Peyer's patch (tissue), 4 donors: ENCODE measurements around the gene PRSS56. TPM values are rescaled to one million over a fixed set of nuclear protein-coding genes. Genes with fewer than 3 reads are reported as not detected.

Experiments used
- DNase-seq, 3 donors: peaks; one replicate each; pipeline ENCODE4 v3.0.0-alpha.2; 2017 to 2019
- H3K27ac ChIP-seq, 4 donors: fragments of 200-600 bp; sonication (generic); one replicate each; pipeline ENCODE4 v1.5.1; 2016 to 2019
- H3K27me3 ChIP-seq, 2 donors: fragments of 200-600 bp; sonication (generic); one replicate each; pipeline ENCODE4 v1.5.1; 2019
- H3K36me3 ChIP-seq, 3 donors: fragments of 200-600 bp; sonication (generic); one replicate each; pipeline ENCODE4 v1.5.1; 2016 to 2019
- H3K4me1 ChIP-seq, 4 donors: fragments of 200-600 bp; sonication (generic); one replicate each; pipeline ENCODE4 v1.5.1; 2016 to 2019
- H3K4me3 ChIP-seq, 4 donors: fragments of 200-600 bp; sonication (generic); 1 replicate in 3 of 4; 2 replicates in 1 of 4; pipeline ENCODE4 v1.5.1; 2016 to 2019; ENCODE audit warnings: mild to moderate bottlenecking in 1 of 4
- H3K9me3 ChIP-seq, 4 donors: fragments of 200-600 bp; sonication (generic); one replicate each; pipeline ENCODE4 v1.5.1; 2016 to 2019; ENCODE audit warnings: mild to moderate bottlenecking in 1 of 4
- CTCF ChIP-seq, 6 experiments: fragments of 450-650 bp in 4 of 6; fragments of 200-600 bp in 2 of 6; sonication (generic) in 1 of 6; IDR thresholded peaks; one replicate each; pipeline ENCODE4 v1.5.1; 2017 to 2019; ENCODE audit warnings: antibody characterized with exemption in 6 of 6, mild to moderate bottlenecking in 3 of 6, moderate library complexity in 1 of 6
- POLR2A ChIP-seq, 2 donors: fragments of 450-650 bp; IDR thresholded peaks; one replicate each; pipeline ENCODE4 v1.5.1; 2017; ENCODE audit warnings: antibody characterized with exemption in 2 of 2, mild to moderate bottlenecking in 2 of 2, moderate library complexity in 2 of 2
- total RNA-seq, 4 donors: library from RNA; depleted of rRNA; stranded (reverse); fragments of >200 nt; gene quantifications; one replicate each; pipeline ENCODE4 v1.1.0, GENCODE V29; 2016

The PRSS56 gene
- total RNA-seq, 4 donors from 2014 or later: not detected

GRCh38 chr2:232492963-232493700, 27.1 kb upstream of the PRSS56 start:
- Histone ChIP-seq H3K36me3 (no peaks in the 10 kb centered on the region), H3K4me1 (no peaks in the 10 kb centered on the region), H3K27me3 (no peaks in the 10 kb centered on the region), H3K9me3 (no peaks in the 10 kb centered on the region), H3K27ac (no peak overlapping the region), H3K4me3 (no peak overlapping the region)
- TF ChIP-seq CTCF (IDR thresholded peaks at IDR 0.05) (no peak), POLR2A (IDR thresholded peaks at IDR 0.05) (no peak)
- no peak for DNase-seq

- no peaks in the 10 kb centered on the region for H3K4me1 ChIP-seq
- H3K9me3 ChIP-seq: no peaks in the 10 kb centered on the region
- DNase-seq: no peak
- TF ChIP-seq POLR2A (IDR thresholded peaks at IDR 0.05): no peak
- TF ChIP-seq CTCF (IDR thresholded peaks at IDR 0.05): no peak
- no peaks in the 10 kb centered on the region for H3K27me3 ChIP-seq
- no peak overlapping the region for H3K4me3 ChIP-seq
- H3K36me3 ChIP-seq: no peaks in the 10 kb centered on the region
- H3K27ac ChIP-seq: no peak overlapping the region
These were observed 26.3 kb upstream of the PRSS56 start for GRCh38 chr2:232493701-232494474.

GRCh38 chr2:232494542-232494941, 25.6 kb upstream of the PRSS56 start:
- H3K9me3 ChIP-seq: no peaks in the 10 kb centered on the region
- TF ChIP-seq CTCF (IDR thresholded peaks at IDR 0.05) (no peak), POLR2A (IDR thresholded peaks at IDR 0.05) (no peak)
- H3K4me1 ChIP-seq: no peaks in the 10 kb centered on the region
- H3K4me3 ChIP-seq: no peak overlapping the region
- no peaks in the 10 kb centered on the region for H3K27me3 ChIP-seq
- H3K36me3 ChIP-seq: no peaks in the 10 kb centered on the region
- no peak for DNase-seq
- H3K27ac ChIP-seq: no peak overlapping the region

- DNase-seq: no peak
- H3K9me3 ChIP-seq: no peaks in the 10 kb centered on the region
- no peaks in the 10 kb centered on the region for H3K27me3 ChIP-seq
- TF ChIP-seq POLR2A (IDR thresholded peaks at IDR 0.05) (no peak), CTCF (IDR thresholded peaks at IDR 0.05) (no peak)
- H3K36me3 ChIP-seq: no peaks in the 10 kb centered on the region
- H3K4me3 ChIP-seq: no peak overlapping the region
- no peak overlapping the region for H3K27ac ChIP-seq
- H3K4me1 ChIP-seq: no peaks in the 10 kb centered on the region
These were observed 24.9 kb upstream of the PRSS56 start for GRCh38 chr2:232495292-232495691.

GRCh38 chr2:232496501-232497270, 23.5 kb upstream of the PRSS56 start:
- TF ChIP-seq CTCF (IDR thresholded peaks at IDR 0.05) (no peak), POLR2A (IDR thresholded peaks at IDR 0.05) (no peak)
- H3K27me3 ChIP-seq: no peaks in the 10 kb centered on the region

More at GRCh38 chr2:232496501-232497270, 23.5 kb upstream of the PRSS56 start:
- Histone ChIP-seq H3K4me3 (no peak overlapping the region), H3K36me3 (no peaks in the 10 kb centered on the region), H3K27ac (no peak overlapping the region), H3K9me3 (no peaks in the 10 kb centered on the region), H3K4me1 (no peaks in the 10 kb centered on the region)
- no peak for DNase-seq
